Cardiac muscle cell (in vitro differentiated cells and primary cell): ENCODE results near the gene TWNK. TPM values are rescaled to one million over a fixed set of nuclear protein-coding genes. Genes with fewer than 3 reads are reported as not detected.

Experiments
- DNase-seq, 2 donors: peaks; one replicate each; pipeline versions ENCODE4 v3.0.0 to v3.0.0-alpha.2; 2010 to 2017; ENCODE audit warnings: low read depth in 1 of 2, low spot score in 1 of 2
- H3K27ac ChIP-seq: fragments of 200-600 bp; sonication (generic); 2 replicates; pipeline ENCODE4 v1.5.1; 2016
- H3K27me3 ChIP-seq: fragments of 200-600 bp; sonication (generic); 2 replicates; pipeline ENCODE4 v1.6.0; 2016; ENCODE audit warnings: control low read depth
- H3K36me3 ChIP-seq: fragments of 200-600 bp; sonication (generic); 2 replicates; pipeline ENCODE4 v1.5.1; 2016; ENCODE audit warnings: control low read depth
- H3K4me1 ChIP-seq: fragments of 200-600 bp; sonication (generic); 2 replicates; pipeline ENCODE4 v1.8.1; 2017; ENCODE audit warnings: low read depth, mild to moderate bottlenecking, mixed run types
- H3K4me3 ChIP-seq: fragments of 200-600 bp; sonication (generic); 2 replicates; pipeline ENCODE4 v1.5.1; 2016; ENCODE audit warnings: mild to moderate bottlenecking
- H3K9me3 ChIP-seq: fragments of 200-600 bp; sonication (generic); 2 replicates; pipeline ENCODE4 v1.5.1; 2017; ENCODE audit warnings: low read depth, mild to moderate bottlenecking, control low read depth
- polyA plus RNA-seq: library from polyadenylated mRNA; unstranded; fragments of >200 nt; fragmentation: Nextera tagmentation; extraction: Ambion mirVana; gene quantifications from 2 replicates; pipeline ENCODE4 v1.2.1, GENCODE V29; 2016
- total RNA-seq: library from RNA; depleted of rRNA; stranded (reverse); fragments of >200 nt; gene quantifications from 2 replicates; pipeline ENCODE4 v1.2.3, GENCODE V29; 2016
- TF ChIP-seq, protein P1 (sequence below): IDR thresholded peaks from 2 replicates; pipeline ENCODE4 v1.5.1; 2012; ENCODE audit warnings: low read depth, mild to moderate bottlenecking, low read length

TWNK gene
- total and polyA plus RNA-seq, 2 experiments from 2014 or later: 6.9 to 7.6 TPM

DNA sequence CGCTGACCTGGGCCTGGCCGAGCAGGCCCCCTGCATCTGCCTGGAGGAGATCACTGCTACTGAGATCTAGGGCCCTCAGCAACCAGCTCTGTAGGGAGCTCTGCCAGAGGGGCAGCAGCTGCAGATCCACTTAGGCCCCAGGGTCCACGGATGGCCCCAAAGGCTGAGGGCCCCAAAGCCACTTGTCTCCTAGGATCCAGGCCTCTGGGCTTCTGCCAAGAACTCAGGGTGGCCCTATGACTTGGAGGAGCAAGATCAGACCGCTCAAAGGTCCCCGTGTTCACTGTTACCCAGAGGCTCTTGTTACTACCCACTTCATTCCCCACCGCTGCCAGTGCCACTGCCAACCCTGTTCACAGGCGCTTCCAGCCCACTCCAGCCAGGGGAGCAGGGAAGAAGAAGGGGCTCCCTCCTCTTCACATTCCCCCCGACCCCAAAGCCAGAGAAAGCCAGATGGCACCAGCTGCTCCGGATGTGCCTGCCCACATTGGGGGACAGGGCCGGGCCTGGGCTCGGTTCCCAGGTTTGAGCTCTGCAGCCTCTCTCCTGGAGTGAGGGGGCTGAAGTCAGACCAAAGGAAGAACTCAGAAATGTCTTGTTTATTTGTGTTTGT lies 19.9 kb downstream of the TWNK start:
- DNase-seq: no peak
- Histone ChIP-seq H3K36me3 (peaks cover 46% of the 10 kb centered on the region), H3K9me3 (no peaks in the 10 kb centered on the region), H3K27ac (peak overlapping the region; percentile 62), H3K4me1 (peaks cover 11% of the 10 kb centered on the region), H3K27me3 (no peaks in the 10 kb centered on the region), H3K4me3 (no peak overlapping the region)
- TF ChIP-seq, protein P1, sequence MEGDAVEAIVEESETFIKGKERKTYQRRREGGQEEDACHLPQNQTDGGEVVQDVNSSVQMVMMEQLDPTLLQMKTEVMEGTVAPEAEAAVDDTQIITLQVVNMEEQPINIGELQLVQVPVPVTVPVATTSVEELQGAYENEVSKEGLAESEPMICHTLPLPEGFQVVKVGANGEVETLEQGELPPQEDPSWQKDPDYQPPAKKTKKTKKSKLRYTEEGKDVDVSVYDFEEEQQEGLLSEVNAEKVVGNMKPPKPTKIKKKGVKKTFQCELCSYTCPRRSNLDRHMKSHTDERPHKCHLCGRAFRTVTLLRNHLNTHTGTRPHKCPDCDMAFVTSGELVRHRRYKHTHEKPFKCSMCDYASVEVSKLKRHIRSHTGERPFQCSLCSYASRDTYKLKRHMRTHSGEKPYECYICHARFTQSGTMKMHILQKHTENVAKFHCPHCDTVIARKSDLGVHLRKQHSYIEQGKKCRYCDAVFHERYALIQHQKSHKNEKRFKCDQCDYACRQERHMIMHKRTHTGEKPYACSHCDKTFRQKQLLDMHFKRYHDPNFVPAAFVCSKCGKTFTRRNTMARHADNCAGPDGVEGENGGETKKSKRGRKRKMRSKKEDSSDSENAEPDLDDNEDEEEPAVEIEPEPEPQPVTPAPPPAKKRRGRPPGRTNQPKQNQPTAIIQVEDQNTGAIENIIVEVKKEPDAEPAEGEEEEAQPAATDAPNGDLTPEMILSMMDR: no peak

DNA sequence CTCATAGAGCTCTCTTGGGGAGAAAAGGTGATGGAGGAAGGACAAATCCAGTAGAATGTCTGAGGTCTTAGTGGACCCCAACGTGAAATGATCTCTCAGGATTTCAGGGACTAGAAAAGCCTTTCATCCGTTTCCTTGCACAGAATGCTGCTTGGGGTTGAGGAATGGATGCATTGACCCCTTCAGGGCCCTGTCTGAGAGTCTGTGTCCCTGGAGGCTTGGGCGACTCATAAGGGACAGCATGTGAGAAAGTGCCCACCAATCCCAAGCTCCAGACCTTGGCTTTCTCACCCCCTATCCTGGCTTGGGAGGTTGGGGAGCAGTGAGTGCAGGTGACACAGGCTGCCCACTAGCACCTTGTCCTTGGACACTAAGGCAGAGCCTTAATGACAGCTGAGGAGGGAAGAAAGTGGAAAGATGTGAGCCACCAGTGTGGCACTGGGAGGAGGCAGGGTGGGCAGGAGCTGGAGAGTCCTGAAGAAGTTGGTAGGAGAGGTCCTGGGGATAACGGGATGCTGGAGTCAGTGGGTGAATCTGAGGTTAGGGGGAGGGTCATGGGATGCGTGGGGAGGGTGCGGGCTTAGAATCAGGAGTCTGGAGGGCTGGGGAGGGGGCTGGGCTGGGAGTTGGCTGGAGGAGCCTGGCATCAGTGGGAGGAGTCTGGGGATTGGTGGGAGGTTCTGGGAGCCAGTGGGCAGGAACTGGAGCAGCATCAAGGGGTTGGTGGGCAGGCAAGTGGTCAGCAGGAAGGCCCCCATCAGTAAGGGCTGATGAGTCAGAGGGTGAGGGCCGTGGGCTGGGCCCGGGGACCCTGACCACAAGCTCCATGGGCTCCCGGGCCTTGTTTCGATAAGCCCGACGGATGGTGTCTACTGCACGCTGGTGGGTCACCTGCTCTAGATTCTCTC lies 20.8 kb downstream of the TWNK start:
- DNase-seq: no peak
- no peaks in the 10 kb centered on the region for H3K9me3 ChIP-seq
- peak overlapping the region; percentile 39 for H3K27ac ChIP-seq

DNA sequence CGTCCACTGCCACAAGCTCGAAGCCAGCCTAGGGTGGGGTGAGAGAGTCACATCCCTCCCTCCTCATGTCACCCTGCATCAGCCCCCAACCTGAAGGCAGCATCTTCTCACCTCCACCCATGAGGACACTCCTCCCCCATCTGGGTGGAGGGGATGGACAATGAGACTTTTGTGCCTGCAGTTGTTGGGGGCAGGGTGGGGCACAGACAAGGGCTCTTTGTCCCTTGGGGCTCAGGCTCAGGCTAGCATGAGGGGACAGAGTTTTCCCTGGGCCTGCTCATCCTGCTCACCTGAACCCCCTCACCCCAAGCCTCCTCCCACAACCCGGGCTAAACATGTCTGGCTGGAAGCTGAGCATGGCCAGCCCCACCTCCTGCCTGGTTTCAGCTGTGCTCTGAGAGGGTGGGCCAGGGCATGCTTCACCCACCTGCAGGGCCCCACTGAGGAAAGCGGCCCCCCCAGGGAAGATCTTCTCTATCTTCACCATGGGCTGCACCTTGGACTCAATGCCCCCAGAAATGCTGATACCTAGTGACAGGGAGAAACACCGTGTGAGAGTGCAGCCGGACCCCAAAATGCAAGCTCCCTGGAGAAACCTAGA lies 21.6 kb downstream of the TWNK start:
- Histone ChIP-seq H3K27me3 (no peaks in the 10 kb centered on the region), H3K4me3 (no peak overlapping the region), H3K4me1 (peaks cover 11% of the 10 kb centered on the region), H3K9me3 (no peaks in the 10 kb centered on the region), H3K36me3 (peaks cover 36% of the 10 kb centered on the region), H3K27ac (no peak overlapping the region)
- TF ChIP-seq, protein P1: no peak
- DNase-seq: no peak

More for the DNA sequence above, 20.8 kb downstream of the TWNK start:
- TF ChIP-seq, protein P1: no peak
- Histone ChIP-seq H3K36me3 (peaks cover 43% of the 10 kb centered on the region), H3K27me3 (no peaks in the 10 kb centered on the region), H3K4me3 (no peak overlapping the region), H3K4me1 (peaks cover 11% of the 10 kb centered on the region)

DNA sequence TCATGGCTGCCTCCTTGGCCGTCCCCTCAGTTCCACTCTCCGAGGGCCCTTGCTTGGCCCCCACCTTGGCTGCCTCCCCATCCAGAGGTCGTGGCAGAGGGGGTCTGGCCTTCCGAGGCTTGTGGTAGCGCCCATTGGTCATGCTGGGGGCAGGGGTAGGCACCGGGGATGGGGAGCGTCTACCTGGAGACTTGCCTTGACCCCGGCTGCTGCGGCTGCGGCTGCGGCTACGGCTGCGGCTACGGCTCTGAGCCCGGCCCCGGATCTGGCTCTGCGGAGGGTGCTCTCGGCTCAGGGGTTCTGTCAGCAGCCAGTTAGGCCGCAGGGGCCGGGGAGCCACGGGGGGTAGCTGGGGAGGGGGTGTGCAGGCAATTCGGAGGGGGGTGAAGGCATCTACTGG lies 23.0 kb downstream of the TWNK start:
- Histone ChIP-seq H3K9me3 (no peaks in the 10 kb centered on the region), H3K27ac (no peak overlapping the region), H3K4me3 (no peak overlapping the region), H3K27me3 (no peaks in the 10 kb centered on the region), H3K36me3 (peaks cover 23% of the 10 kb centered on the region), H3K4me1 (peaks cover 11% of the 10 kb centered on the region)
- TF ChIP-seq, protein P1: no peak
- no peak for DNase-seq

DNA sequence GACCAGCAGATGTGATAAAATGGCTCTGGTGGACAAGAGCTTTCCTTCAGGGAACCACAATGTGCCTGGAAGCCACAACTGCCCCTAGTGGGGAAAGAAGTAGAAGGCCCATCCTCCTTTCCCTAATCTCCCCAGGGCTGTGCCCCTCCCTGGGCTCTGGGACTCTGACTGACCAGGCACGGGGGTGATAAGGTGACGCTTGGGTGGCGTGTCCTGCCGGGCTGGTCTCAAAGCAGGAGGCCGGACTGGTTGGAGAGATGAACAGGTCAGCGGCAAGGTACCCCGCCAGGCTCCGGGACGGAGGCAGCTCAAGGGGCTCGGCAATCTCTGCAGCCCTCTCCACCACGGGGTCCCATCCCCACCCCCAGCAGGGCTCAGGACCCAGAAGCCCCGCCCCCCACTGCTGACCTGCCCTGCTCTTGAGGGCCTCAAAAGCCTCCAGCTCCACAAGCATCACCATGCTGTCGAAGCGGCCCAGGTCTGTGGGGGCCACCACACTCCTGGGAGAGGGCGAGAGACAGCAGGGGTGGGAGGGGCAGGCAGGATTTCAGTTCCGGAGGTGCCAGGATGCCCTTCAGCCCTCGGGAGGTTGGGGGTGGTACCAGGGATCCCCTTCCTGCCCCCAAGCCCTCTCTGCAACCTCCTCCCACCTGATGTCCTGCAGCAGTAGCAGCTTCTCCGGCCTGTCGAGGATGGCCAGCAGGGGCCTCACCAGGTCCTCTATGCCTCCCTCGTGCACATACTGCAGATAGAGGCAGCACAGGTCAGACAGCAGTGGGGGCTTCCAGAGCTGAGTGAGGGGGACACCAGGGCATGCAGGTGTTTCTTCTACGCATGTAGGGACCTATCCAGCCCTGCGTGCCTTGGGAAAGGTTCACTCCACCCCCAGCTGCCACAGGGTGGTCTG lies 24.4 kb downstream of the TWNK start:
- Histone ChIP-seq H3K27me3 (peaks cover under 1% of the 10 kb centered on the region), H3K9me3 (no peaks in the 10 kb centered on the region)
- DNase-seq: peak in 1 of 2 donors; percentile 71

More for the DNA sequence above, 24.4 kb downstream of the TWNK start:
- H3K4me1 ChIP-seq: peaks cover 11% of the 10 kb centered on the region
- TF ChIP-seq, protein P1: peak; percentile 43
- peaks cover 8% of the 10 kb centered on the region for H3K36me3 ChIP-seq
- H3K4me3 ChIP-seq: no peak overlapping the region
- peak overlapping the region; percentile 78 for H3K27ac ChIP-seq
